Activated B cell treated with CpG ODN at 0.5 μM for 24 hours (primary cell): ENCODE results near the gene SEMA4C. TPM values are rescaled to one million over a fixed set of nuclear protein-coding genes. Genes with fewer than 3 reads are reported as not detected.
A peak's percentile ranks its signal among the peaks of the same experiment; 100 is the strongest.

Experiments used
- ATAC-seq: fragments of 200-7000 bp; cut with Tn5 transposase; one replicate; pipeline ENCODE4 v1.10.0; 2021; ENCODE audit warnings: low read depth, mild to moderate bottlenecking, moderate library complexity
- CTCF ChIA-PET: fragments of 350-600 bp; sonication (Branson Sonifier 250); formaldehyde crosslinking; loops from one replicate; lab custom pipeline; 2021; ENCODE audit warnings: antibody characterized with exemption; lab: Charles Lee
- POLR2A ChIA-PET: fragments of 350-600 bp; sonication (Branson Sonifier 250); formaldehyde crosslinking; loops from one replicate; lab custom pipeline; 2021; ENCODE audit warnings: antibody characterized with exemption; lab: Charles Lee
- DNase-seq: peaks from one replicate; pipeline ENCODE4 v3.0.0; 2022
- H3K27ac Mint-ChIP-seq: one replicate; pipeline ENCODE4 v1.8.0; 2020; ENCODE audit warnings: mixed read lengths
- H3K27me3 Mint-ChIP-seq: one replicate; pipeline ENCODE4 v1.8.0; 2021; ENCODE audit warnings: mixed read lengths
- H3K36me3 Mint-ChIP-seq: one replicate; pipeline ENCODE4 v1.8.0; 2021; ENCODE audit warnings: low read depth, mixed read lengths
- H3K4me1 Mint-ChIP-seq: one replicate; pipeline ENCODE4 v1.8.0; 2021; ENCODE audit warnings: mixed read lengths
- H3K4me3 Mint-ChIP-seq: one replicate; pipeline ENCODE4 v1.8.0; 2020; ENCODE audit warnings: mild to moderate bottlenecking, mixed read lengths
- H3K9me3 Mint-ChIP-seq: one replicate; pipeline ENCODE4 v1.8.0; 2020; ENCODE audit warnings: mixed read lengths
- CTCF ChIP-seq: fragments of 200-600 bp; IDR thresholded peaks from one replicate; pipeline ENCODE4 v1.8.0; 2022; ENCODE audit warnings: antibody characterized with exemption, mild to moderate bottlenecking
- intact Hi-C: fragments of 100-400 bp; cut with micrococcal nuclease; formaldehyde crosslinking; loops from one replicate; pipeline ENCODE4 v1.15.1; 2024
- total RNA-seq: library from RNA; stranded (reverse); gene quantifications from 2 replicates; pipeline ENCODE4 v1.2.3, GENCODE V29; 2022

The SEMA4C gene
- total RNA-seq, 1 donor from 2014 or later: 0.55 TPM

- intact Hi-C loops: loop anchor here (2.0 to 5.0 kb wide), 4 partner anchors 97 to 803 kb away; partner anchors contain the start of genes ACTR1B, ARID5A and CNNM4
- no peak overlapping the region for H3K27ac Mint-ChIP-seq
- POLR2A ChIA-PET: interaction anchor here (2.4 kb wide), 1 partner anchor 19 kb away, joined by 14 read pairs; no protein-coding TSS in a partner anchor
- no peaks in the 10 kb centered on the region for H3K9me3 Mint-ChIP-seq
- H3K4me3 Mint-ChIP-seq: peak overlapping the region; percentile 86
- CTCF ChIA-PET: interaction anchor here (2.2 to 3.1 kb wide), 3 partner anchors 14 to 96 kb away, joined by 27 to 57 read pairs (median 33); no protein-coding TSS in a partner anchor
- no peak for ATAC-seq
- no peak for TF ChIP-seq CTCF
- no peak for DNase-seq
- peaks cover 2% of the 10 kb centered on the region for H3K36me3 Mint-ChIP-seq
- H3K4me1 Mint-ChIP-seq: peaks cover 16% of the 10 kb centered on the region
- no peaks in the 10 kb centered on the region for H3K27me3 Mint-ChIP-seq
Observed at GRCh38 chr2:96859099-96859649, 10.7 kb downstream of the SEMA4C start.

GRCh38 chr2:96857667-96858372 is 12.1 kb downstream of the SEMA4C start, which contains the start of gene ANKRD39:
ANKRD39 (minus strand) TSS chr2:96858016; CDS start chr2:96857987, 29 bp downstream.
- H3K27ac Mint-ChIP-seq: peak within 1 kb of the TSS; percentile 63
- H3K27me3 Mint-ChIP-seq: no peaks in the 10 kb centered on the region
- ChIA-PET POLR2A (interaction anchor here (0.6 to 3.0 kb wide), 20 partner anchors 10 to 710 kb away, joined by 3 to 27 read pairs (median 6); partner anchors contain the start of genes ANKRD23, ANKRD36, CNNM3 and KANSL3), CTCF (interaction anchor here (0.6 to 3.1 kb wide), 23 partner anchors 10 to 1318 kb away, joined by 3 to 57 read pairs (median 4); partner anchors contain the start of genes ANKRD36, CNNM3, CNNM4 and LMAN2L)
- TF ChIP-seq CTCF: peak; percentile 58
- no peaks in the 10 kb centered on the region for H3K9me3 Mint-ChIP-seq
- peak; percentile 96 for DNase-seq
- peaks cover 16% of the 10 kb centered on the region for H3K4me1 Mint-ChIP-seq
- peak; percentile 95 for ATAC-seq
- H3K4me3 Mint-ChIP-seq: peak within 1 kb of the TSS; percentile 86
- intact Hi-C loops: loop anchor here (1.0 to 5.0 kb wide), 12 partner anchors 10 to 804 kb away; partner anchors contain the start of genes ACTR1B, ARID5A, CNNM3 and CNNM4
- peaks cover 16% of the 10 kb centered on the region for H3K36me3 Mint-ChIP-seq

GRCh38 chr2:96856776-96857666 is 12.9 kb downstream of the SEMA4C start:
- intact Hi-C loops: loop anchor here (5.0 kb wide), 3 partner anchors 95 to 805 kb away; partner anchors contain the start of genes ACTR1B, ARID5A and CNNM4
- Mint-ChIP-seq H3K36me3 (peaks cover 23% of the 10 kb centered on the region), H3K4me1 (peaks cover 16% of the 10 kb centered on the region), H3K4me3 (peak overlapping the region; percentile 86), H3K27ac (peak overlapping the region; percentile 63), H3K27me3 (no peaks in the 10 kb centered on the region), H3K9me3 (no peaks in the 10 kb centered on the region)
- no peak for TF ChIP-seq CTCF
- ChIA-PET CTCF (interaction anchor here (0.6 to 3.1 kb wide), 20 partner anchors 11 to 1230 kb away, joined by 3 to 57 read pairs (median 6); partner anchors contain the start of genes ANKRD36, CNNM3, CNNM4 and LMAN2L), POLR2A (interaction anchor here (0.6 to 3.0 kb wide), 16 partner anchors 11 to 709 kb away, joined by 3 to 27 read pairs (median 6); partner anchors contain the start of genes ANKRD23, ANKRD36, CNNM3 and KANSL3)
- ATAC-seq: no peak
- no peak for DNase-seq

- Mint-ChIP-seq H3K27me3 (no peaks in the 10 kb centered on the region), H3K36me3 (peaks cover 39% of the 10 kb centered on the region), H3K4me3 (no peak overlapping the region), H3K9me3 (no peaks in the 10 kb centered on the region), H3K27ac (no peak overlapping the region), H3K4me1 (peaks cover 13% of the 10 kb centered on the region)
- TF ChIP-seq CTCF: no peak
- ChIA-PET CTCF (no interaction called here), POLR2A (no interaction called here)
- no peak for ATAC-seq
- no peak for DNase-seq
- intact Hi-C loops: no loop called here
Observed at GRCh38 chr2:96853321-96853720, 16.6 kb downstream of the SEMA4C start.
